GM19328 (cell line): ENCODE data around the gene ALDH1A1.

Experiments
- ATAC-seq: cut with Tn5 transposase; IDR thresholded peaks from one replicate; pipeline ENCODE4 v1.9.1; 2021; ENCODE audit warnings: mild to moderate bottlenecking, moderate library complexity; ENCODE audit not compliant: unreplicated experiment

Gene ALDH1A1

DNA sequence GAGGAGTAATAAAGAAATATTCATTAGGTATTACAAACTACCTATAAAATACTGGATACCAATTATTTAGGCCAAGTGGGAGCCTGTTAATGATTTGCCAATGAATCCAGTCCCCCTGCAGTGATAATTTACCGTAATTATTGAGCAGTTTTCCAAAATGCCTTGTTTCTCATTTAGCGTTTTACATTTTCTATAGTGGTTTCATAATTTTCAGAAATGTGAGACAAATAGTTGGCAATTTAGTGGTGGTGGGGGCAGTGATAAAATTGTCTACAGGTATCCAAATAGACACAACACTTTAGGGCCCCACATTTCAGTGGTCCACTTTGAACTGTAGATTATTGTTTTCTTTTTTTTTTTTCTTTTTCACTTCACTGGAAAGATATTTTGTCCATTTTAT, 27.3 kb upstream of the ALDH1A1 start:
- no peak for ATAC-seq

DNA sequence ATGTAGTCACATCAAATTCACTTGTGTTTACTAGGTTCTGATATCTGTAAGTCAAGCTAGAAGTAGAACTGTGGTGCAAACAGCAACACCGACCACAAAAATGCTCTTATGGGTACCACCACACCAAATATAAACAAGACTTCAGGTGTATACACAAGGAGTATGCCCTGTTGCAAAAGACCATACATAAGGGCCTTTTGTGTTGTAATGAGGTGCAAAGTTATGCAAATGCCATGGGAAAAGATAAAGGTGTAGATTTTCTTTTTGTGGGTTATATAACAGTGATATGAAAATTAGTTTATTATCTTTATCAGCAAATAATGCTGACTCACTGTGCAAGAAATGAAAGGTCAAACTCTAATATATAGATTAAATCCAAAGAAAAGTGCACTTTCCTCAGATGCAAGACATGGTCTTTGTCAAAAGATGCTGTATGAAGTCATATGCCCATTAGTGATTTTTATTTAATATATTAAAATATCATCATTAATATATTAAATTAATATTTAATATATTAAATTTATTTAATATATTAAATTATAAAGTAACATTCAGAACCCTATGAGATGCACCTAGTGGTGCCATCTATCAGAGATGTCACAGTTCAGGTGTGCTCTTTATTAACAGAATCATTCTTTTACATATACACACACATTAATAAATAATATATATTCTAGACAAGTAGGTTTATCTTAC, 26.7 kb upstream of the ALDH1A1 start:
- ATAC-seq = no peak

DNA sequence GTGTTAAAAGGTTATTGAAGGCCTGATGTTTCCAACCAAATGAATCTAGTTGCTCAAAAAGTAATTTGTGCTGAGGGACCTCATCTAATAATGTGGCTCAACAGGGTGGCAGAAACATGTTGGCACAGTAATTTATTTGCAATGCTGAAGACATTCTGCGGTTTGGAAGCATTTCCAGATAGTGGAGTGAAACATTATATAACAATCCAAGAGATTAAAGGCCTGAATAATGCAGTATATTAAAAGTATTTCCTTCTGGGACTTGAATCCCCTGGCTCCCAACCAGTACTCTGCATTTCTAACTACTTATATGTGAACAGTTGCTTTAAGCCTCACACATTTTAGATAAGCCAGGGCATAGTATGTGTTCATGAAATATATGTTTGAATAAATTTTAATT, 25.9 kb upstream of the ALDH1A1 start:
- ATAC-seq = no peak

DNA sequence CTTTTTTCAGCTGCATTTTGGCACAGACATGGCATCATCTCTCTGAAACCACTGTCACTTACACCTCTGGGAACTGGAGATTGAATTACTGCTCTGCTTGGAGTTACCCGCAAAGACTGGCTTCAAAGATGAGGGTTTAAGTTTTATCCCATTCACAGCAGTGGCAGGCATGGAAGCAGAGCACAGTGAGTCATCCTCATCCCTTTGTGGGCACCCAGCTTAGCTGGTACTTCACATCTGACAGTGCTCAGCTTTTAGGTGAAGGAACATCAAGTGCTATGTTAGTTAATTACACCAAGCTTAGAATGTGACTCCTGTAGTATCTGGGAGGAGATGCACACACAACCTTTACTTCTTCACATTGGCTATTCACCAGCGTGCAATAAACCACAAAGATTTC, 24.8 kb upstream of the ALDH1A1 start:
- ATAC-seq = no peak

DNA sequence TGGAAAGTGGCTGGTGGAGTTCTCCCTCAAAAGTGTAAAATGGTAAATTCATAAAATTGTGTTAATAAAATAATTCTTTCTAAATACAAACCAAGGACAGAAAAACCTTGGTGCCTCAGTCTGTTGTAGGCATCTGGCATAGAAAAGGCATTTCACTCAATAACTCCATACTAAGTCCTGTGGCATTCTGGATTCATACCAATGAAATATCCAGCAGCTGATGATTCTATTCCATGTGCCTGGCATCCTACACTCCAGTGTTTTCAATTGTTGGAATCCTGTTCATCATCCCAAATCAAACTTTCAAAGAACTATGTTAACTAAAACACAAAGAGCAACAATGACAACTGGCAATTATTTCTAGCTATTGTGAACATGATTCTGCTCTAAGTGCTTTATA, 21.6 kb upstream of the ALDH1A1 start:
- no peak for ATAC-seq

- no peak for ATAC-seq
Measured at GRCh38 chr9:72972636-72973035, 19.8 kb upstream of the ALDH1A1 start.

DNA sequence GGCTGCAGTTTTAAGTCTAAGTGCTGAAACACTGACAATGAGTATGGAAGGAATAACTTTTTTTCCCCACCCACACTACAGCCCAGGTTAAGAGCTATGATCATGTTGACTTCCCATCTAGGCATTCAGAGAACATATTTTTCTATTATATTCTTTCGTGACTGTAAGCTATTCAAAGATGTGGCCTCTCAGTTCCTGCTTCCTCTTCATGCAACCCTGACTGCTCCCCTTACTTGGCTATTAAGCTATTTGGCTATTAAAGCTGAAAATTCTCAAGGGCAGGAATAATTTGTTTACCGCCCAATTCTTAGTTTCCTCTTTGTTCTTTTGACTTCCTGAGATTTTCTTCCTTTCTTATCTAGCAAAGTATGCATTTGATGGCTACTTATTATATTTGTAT, 18.6 kb upstream of the ALDH1A1 start:
- ATAC-seq = no peak

DNA sequence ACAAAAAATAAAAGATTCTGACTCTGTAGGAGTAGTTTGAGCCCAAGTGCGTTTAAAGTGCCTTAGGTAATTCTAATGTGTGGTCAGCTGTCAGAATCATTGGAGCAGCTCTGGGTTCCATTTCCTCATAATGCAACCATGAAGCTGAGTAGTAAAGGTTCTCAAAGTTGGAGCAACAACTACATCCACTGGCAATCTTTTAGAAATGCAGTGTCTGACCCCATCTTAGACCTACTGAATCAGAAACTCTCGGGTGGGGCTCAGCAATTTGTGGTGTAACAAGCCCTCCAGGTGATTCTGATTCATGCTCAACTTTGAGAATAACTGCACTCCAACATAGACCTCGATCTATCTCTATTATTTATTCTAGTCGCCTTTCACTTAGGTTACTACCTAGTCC, 7.6 kb upstream of the ALDH1A1 start:
- no peak for ATAC-seq

DNA sequence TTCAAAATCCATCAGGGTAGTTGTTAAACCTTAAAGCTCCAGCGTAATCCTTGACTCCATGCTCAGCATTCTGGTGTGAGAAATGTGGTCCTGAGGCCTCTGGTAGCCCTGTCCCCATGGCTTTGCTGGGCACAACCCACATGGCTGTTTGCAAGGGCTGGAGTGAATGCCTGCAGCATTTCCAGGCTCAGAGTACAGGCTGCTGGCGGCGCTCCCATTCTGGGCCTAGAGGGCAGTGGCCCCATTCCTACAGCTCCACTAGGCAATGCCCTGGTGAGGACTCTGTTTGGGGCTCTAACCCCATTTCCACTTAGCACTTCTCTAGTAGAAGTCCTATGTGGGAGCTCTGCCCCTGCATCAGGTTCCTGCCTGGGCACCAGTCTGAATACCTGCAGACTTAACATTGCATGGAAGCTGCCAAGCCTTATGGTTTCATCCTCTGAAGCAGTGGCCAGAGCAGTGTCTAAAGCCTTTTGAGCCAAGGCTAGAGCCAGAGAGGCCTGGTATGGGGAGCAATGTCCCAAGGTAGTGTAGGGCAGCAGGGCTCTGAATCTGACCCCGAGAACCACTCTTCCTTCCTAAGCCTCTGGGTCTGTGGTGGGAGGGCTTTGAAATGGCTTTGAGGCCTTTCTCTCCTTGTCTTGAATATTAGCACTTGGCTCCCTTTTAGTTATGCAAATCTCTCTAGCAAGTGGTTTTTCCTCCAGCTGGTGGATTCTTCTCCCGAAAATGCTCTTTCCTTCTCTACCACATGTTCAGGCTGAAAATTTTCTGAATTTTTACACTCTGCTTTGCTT, 5.8 kb upstream of the ALDH1A1 start:
- ATAC-seq = no peak

DNA sequence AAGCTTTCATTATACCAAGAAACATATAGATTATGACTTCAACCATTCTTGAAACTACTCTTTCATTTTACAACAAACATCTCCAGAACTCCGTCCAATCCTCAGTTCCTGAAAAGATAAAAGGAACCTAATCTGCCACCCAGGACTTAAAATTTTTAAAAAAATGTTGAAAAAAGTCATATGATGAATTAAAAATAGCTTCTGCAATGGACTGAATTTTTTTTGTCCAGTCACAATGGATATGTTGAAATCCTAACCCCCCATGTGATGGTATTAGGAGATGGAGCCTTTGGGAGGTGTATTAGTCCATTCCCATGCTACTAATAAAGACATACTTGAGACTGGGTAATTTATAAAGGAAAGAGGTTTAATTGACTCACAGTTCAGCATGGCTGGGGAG, 2.7 kb upstream of the ALDH1A1 start:
- ATAC-seq = no peak

GRCh38 chr9:72955126-72955455, 2.2 kb upstream of the ALDH1A1 start:
- ATAC-seq = no peak

GRCh38 chr9:72954431-72955125, 1.7 kb upstream of the ALDH1A1 start:
- no peak for ATAC-seq

- ATAC-seq = no peak
Measured at GRCh38 chr9:72952381-72952690, 517 bp downstream of the ALDH1A1 start.

GRCh38 chr9:72951520-72952380, 1.1 kb downstream of the ALDH1A1 start:
- ATAC-seq = no peak

DNA sequence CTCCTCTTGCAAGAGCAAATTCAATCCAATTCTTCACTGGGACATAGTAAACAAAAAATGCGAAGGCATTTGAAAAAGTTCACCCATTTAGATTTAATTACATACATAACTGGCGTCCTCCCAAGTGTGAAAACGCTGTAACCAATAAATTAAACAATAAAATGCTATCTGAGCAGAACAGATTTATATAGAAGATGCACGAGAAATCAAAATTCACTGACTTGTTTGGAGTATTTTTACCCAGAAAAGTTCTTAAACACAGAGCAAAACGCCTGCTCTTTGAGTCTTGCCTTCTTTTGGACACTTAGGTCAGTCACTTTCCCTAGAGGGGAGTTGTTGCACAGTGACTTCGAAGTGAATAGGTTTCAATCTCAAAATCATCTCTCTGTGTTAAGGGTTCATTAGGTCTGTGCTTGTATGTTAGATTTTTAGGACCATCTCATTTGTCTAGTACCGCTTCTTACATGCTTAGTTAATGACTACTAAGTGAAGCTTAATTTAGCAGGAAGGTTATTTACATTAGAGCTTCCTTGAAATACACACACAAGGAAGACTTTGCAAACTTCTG, 1.9 kb downstream of the ALDH1A1 start:
- no peak for ATAC-seq

DNA sequence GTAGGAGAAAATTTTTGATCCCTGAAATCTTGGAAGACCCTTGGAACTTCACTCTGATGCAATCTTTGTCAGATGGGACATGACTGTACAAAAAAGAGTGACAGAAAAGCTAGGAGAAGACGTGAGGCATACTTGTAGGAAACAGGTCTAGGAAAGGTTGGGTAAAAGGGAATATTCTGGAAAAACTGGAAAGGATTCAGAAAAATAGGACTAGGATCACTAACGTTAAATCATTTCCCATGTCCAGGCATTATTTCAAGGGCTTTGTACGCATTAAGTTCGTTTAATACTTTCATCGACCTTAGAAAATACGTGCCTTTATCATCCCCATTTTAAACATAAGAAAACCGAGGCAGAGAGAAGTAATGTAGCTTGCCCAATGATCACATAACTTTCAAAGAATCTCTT, 2.9 kb downstream of the ALDH1A1 start:
- ATAC-seq = no peak

DNA sequence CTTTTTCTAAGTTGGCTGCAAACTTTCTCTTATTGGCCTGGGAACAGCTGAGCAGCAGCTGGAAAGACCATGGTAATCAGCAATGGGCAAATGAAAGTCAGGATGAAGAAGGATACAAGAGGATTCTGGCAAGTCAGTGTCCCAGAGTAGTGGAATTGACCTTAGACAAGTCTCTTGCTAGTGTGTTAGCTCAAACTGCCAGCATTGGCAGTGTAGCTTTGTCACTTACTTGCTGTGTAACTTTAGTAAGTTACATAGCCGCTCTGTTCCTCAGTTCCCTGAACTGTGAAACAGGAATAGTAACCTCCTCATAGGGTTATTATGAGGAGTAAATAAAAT, 3.6 kb downstream of the ALDH1A1 start:
- ATAC-seq = no peak

GRCh38 chr9:72948575-72949243, 4.1 kb downstream of the ALDH1A1 start:
- no peak for ATAC-seq

DNA sequence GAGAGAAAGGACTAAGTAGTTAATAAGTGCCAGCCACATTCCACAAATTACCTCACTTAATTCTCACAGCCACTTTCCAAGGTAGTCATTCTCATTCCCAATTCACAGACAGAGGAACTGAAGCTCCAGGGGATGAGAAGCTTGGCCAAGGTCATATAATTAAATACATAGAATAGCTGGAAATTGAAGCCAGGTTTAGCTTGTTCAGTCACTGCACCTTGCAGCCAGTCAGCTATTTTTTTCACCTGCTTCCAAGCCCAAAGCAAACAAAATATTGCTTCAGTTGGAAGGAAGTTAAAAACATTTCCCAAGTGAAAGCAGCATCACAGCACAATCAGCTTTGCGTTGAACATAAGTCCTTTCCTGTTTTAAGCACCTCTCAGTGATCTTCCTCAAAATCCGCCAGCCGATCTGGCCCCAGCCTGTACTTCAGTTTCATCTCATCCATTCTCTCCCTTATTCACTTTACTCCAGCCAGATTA, 4.8 kb downstream of the ALDH1A1 start:
- no peak for ATAC-seq

- ATAC-seq = no peak
Measured at GRCh38 chr9:72946821-72947220, 6.0 kb downstream of the ALDH1A1 start.
